Right lobe of liver (tissue), 6 donors: Measurements from ENCODE around the gene IGFALS. TPM values are rescaled to one million over a fixed set of nuclear protein-coding genes. Genes with fewer than 3 reads are reported as not detected.

Source experiments
- ATAC-seq, 4 donors: fragments of 200-7000 bp; cut with Tn5 transposase; one replicate each; pipeline ENCODE4 v1.9.1; 2020; ENCODE audit warnings: mild to moderate bottlenecking in 4 of 4, moderate library complexity in 4 of 4
- DNase-seq, 3 donors: peaks; one replicate each; pipeline ENCODE4 v3.0.0-alpha.2; 2020
- H3K27ac ChIP-seq, 3 donors: fragments of 200-600 bp; one replicate each; pipeline ENCODE4 v1.8.0; 2022
- H3K27me3 ChIP-seq, 2 donors: fragments of 200-600 bp; one replicate each; pipeline ENCODE4 v1.8.0; 2022
- H3K36me3 ChIP-seq, 4 donors: fragments of 200-600 bp; sonication (generic) in 1 of 4; one replicate each; pipeline versions ENCODE4 v1.5.1 to v1.8.0; 2017 to 2022; ENCODE audit warnings: control low read depth in 1 of 4
- H3K4me1 ChIP-seq, 4 donors: fragments of 200-600 bp; sonication (generic) in 1 of 4; one replicate each; pipeline versions ENCODE4 v1.5.1 to v1.8.0; 2017 to 2022; ENCODE audit warnings: control low read depth in 1 of 4
- H3K4me3 ChIP-seq, 3 donors: fragments of 200-600 bp; one replicate each; pipeline ENCODE4 v1.8.0; 2022
- H3K9me3 ChIP-seq, 4 donors: fragments of 200-600 bp; sonication (generic) in 1 of 4; one replicate each; pipeline versions ENCODE4 v1.5.1 to v1.8.0; 2017 to 2022; ENCODE audit warnings: control low read depth in 1 of 4
- POLR2A ChIP-seq: fragments of 450-650 bp; IDR thresholded peaks from one replicate; pipeline ENCODE4 v1.6.1; 2017; ENCODE audit warnings: antibody characterized with exemption, mild to moderate bottlenecking
- WGBS: methylation state at CpG from one replicate; pipeline ENCODE4 v1.1.6; 2018; ENCODE audit warnings: low coverage, low lambda C conversion rate; ENCODE audit not compliant: insufficient coverage; ENCODE audit errors: missing lambda C conversion rate; 5-methylcytosine and 5-hydroxymethylcytosine counted together
- intact Hi-C, 2 donors: fragments of 100-400 bp; cut with DNase I; formaldehyde crosslinking; loops; one replicate each; pipeline versions ENCODE4 v1.11.2 to v1.14.1; 2022
- total RNA-seq, 6 experiments: library from RNA; depleted of rRNA in 2 of 6; stranded (reverse); fragments of >200 nt in 2 of 6; fragmentation: NEBNext Ultra II Directional in 3 of 6; extraction: Animal tissue kit (Norgen Biotek cat#: 25700) in 3 of 6; gene quantifications; one replicate each; pipeline versions ENCODE4 v1.1.0 to v1.2.4, GENCODE V29; 2016 to 2023
- TF ChIP-seq, protein P1 (sequence below), 4 donors: fragments of 200-600 bp in 3 of 4; fragments of 450-650 bp in 1 of 4; IDR thresholded peaks; one replicate each; pipeline versions ENCODE4 v1.5.1 to v1.8.0; 2016 to 2022; ENCODE audit warnings: antibody characterized with exemption in 4 of 4, mild to moderate bottlenecking in 2 of 4
- donor health status: DM: no; HTN: yes; CAD: no.
- donor health status: DM: no; HTN: no; CAD: no.
- donor health status: DM: no; HTN: no; CAD: no.
- donor health status: DM: no; HTN: yes; CAD: no.
- donor health status: DM: no; HTN: yes; CAD: no.

IGFALS gene
- total RNA-seq, 6 experiments from 2014 or later: 38.7 to 124 (median 85.3) TPM

DNA sequence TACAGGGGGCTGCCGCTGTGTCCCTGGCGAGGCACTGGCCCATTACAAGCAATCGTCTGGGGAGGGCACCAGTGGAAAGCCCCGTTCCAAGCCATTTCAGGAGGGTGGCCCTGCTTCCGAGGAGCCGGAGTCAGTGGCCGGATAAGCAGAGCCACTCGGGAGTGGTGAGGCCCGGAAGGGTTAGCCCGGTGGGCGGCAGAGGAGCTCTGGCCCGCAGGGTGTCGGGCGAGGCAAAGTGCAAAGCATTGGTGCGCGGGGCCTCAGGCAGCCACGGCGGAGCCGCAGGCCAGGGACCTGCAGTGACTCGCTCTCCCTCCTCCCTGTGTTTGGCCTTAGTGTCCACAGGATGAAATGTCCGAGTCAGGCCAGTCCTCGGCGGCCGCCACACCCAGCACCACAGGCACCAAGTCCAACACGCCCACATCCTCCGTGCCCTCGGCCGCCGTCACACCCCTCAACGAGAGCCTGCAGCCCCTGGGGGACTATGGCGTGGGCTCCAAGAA, 46.8 kb downstream of the IGFALS start:
- no peak overlapping the region for H3K4me3 ChIP-seq

DNA sequence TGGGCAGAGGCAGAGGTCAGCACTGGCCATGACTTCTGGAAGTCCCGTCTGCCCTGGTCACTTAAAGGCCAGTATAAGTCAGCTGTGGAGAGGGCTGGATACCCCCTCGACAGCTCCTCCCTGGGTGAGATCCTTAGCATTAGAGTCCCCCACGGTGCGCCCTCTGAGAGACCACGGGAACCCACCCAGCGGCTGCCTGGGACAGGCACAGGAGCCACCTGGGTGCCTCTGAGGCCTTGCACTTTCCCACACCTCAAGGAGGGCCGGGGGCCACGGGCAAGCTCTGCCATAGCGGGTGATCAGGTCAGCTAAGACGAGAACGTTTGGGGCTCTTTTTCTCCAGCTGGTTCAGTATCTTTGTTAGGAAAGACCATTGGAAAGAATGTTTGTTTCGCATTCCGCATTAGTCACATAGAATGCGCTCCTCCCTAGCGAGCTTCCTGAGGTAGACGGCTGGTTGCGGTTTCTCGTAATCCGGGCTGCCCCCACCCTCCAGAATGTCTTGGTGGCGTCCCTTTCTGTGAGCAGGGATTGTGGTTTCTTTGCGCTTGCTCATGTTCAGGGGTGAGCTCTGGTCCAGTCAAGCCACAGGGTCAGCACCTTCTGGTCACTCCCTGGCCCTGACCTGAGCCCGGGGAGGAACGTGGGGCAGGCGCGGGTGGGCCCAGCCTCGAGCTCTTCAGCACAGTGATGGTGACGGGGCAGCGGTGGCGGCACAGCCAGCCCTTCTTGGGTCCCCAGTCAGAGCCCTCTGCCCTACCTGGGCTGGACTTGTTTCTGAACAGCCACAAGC, 47.4 kb downstream of the IGFALS start:
- H3K36me3 ChIP-seq: peaks cover 0 to 46% (median 14%) of the 10 kb centered on the region in 4 donors
- H3K27ac ChIP-seq: no peak overlapping the region
- no peak overlapping the region for H3K4me3 ChIP-seq
- DNase-seq: no peak
- H3K9me3 ChIP-seq: no peaks in the 10 kb centered on the region
- TF ChIP-seq, protein P1, sequence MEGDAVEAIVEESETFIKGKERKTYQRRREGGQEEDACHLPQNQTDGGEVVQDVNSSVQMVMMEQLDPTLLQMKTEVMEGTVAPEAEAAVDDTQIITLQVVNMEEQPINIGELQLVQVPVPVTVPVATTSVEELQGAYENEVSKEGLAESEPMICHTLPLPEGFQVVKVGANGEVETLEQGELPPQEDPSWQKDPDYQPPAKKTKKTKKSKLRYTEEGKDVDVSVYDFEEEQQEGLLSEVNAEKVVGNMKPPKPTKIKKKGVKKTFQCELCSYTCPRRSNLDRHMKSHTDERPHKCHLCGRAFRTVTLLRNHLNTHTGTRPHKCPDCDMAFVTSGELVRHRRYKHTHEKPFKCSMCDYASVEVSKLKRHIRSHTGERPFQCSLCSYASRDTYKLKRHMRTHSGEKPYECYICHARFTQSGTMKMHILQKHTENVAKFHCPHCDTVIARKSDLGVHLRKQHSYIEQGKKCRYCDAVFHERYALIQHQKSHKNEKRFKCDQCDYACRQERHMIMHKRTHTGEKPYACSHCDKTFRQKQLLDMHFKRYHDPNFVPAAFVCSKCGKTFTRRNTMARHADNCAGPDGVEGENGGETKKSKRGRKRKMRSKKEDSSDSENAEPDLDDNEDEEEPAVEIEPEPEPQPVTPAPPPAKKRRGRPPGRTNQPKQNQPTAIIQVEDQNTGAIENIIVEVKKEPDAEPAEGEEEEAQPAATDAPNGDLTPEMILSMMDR (IDR thresholded peaks at IDR 0.05): no peak
- TF ChIP-seq POLR2A: no peak
- H3K27me3 ChIP-seq: no peaks in the 10 kb centered on the region
- H3K4me1 ChIP-seq: no peaks in the 10 kb centered on the region
- no peak for ATAC-seq
- WGBS: 85% methylated on average over 11 of the region's 29 CpGs
- intact Hi-C loops: no loop called here

More for the DNA sequence above, 46.8 kb downstream of the IGFALS start:
- no peak for TF ChIP-seq POLR2A
- TF ChIP-seq, protein P1 (IDR thresholded peaks at IDR 0.05): no peak
- intact Hi-C loops: no loop called here
- 91% methylated on average over 8 of the region's 31 CpGs for WGBS
- Histone ChIP-seq H3K27ac (no peak overlapping the region), H3K27me3 (no peaks in the 10 kb centered on the region), H3K9me3 (no peaks in the 10 kb centered on the region), H3K36me3 (peaks cover 0 to 46% (median 14%) of the 10 kb centered on the region in 4 donors), H3K4me1 (no peaks in the 10 kb centered on the region)
- DNase-seq (peak in 1 of 3 donors; percentile 35), ATAC-seq (no peak)

DNA sequence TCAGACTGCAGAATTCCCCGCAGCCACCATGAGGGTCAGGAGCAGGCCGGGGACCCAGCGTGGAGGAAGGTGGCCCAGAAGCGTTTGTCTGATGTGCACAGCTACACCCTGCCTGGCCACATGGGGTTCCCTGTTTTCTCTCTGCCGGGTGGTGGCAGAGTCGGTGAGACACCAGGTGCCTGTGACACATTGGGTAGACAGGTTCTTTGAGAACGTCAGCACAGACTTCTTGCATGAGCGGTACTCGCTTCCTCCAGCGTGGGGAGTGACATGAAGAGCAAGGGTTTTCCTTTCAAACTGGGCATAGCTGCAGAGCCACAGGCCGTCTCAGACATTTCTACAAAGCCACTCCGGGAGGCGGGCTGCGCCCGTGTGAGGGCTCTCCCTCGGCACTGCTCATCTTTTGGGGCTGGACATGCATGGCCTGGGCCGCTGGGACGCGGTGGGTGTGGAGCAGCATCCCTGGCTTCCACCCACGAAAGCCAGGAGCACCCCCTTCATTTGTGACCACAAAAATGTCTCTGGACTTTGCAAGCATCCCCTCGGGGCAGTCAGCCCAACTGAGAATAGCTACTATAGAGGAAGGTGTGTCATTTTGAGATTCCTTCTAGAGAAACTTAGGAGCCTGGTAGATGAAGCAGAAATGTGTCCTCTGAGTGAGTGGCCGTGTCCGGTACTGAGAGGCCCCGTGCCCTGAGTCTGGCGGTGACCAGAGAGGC, 48.2 kb downstream of the IGFALS start:
- DNase-seq (no peak), ATAC-seq (no peak)
- Histone ChIP-seq H3K4me1 (no peaks in the 10 kb centered on the region), H3K27ac (no peak overlapping the region), H3K4me3 (no peak overlapping the region), H3K27me3 (no peaks in the 10 kb centered on the region), H3K36me3 (peaks cover 0 to 42% (median 14%) of the 10 kb centered on the region in 4 donors), H3K9me3 (no peaks in the 10 kb centered on the region)
- TF ChIP-seq, protein P1 (IDR thresholded peaks at IDR 0.05): no peak
- TF ChIP-seq POLR2A: no peak
- intact Hi-C loops: no loop called here
- 94% methylated on average over 10 of the region's 25 CpGs for WGBS

- Histone ChIP-seq H3K27ac (no peak overlapping the region), H3K36me3 (peaks cover 0 to 34% (median 11%) of the 10 kb centered on the region in 4 donors), H3K27me3 (no peaks in the 10 kb centered on the region), H3K4me1 (no peaks in the 10 kb centered on the region), H3K4me3 (no peak overlapping the region), H3K9me3 (no peaks in the 10 kb centered on the region)
- DNase-seq: no peak
- TF ChIP-seq, protein P1 (IDR thresholded peaks at IDR 0.05): no peak
- no peak for TF ChIP-seq POLR2A
- ATAC-seq: no peak
- intact Hi-C loops: no loop called here
- 93% methylated on average over 4 of the region's 24 CpGs for WGBS
These were observed 49.1 kb downstream of the IGFALS start for GRCh38 chr16:1744338-1744840.
